ENCODE data around the gene CENPW. TPM values are rescaled to one million over a fixed set of nuclear protein-coding genes. Genes with fewer than 3 reads are reported as not detected.

Gene CENPW
- total and polyA plus RNA-seq, 2 experiments from 2014 or later = 7.3 to 29.7 TPM

DNA sequence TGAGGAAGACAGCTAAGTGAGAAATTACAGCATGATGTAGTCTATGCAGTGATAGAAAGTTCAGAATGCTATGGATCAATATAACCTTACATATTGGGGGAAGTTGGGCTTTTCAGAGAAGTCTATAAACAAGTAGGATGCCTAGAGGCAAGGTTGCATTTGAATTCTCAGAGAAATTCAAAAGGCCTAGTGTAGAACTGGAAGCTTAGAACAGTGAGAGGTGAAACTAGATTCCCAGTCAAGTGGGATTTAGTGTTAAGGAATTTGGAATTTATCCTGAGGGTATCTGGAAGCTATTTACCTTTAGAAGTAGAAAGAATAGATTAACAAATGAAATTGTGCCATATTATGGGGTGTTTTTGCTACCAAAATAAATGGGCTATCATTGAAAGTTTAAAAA, 4.3 kb downstream of the CENPW start:
- H3K27me3 ChIP-seq (replicated peaks; ENCODE audit: insufficient read depth) = no peaks in the 10 kb centered on the region
- H3K9me3 ChIP-seq (ENCODE audit: low read depth) = no peaks in the 10 kb centered on the region
- H4K20me1 ChIP-seq (ENCODE audit: insufficient read depth) = no peaks in the 10 kb centered on the region
- no peaks in the 10 kb centered on the region for H3F3A ChIP-seq (ENCODE audit: insufficient read depth)
- H2AFZ ChIP-seq = no peak overlapping the region
- peaks cover 5% of the 10 kb centered on the region; the same call in 1 of the 2 replicates for H3K4me1 ChIP-seq (ENCODE audit: insufficient read depth)
- H3K4me2 ChIP-seq (ENCODE audit: unreplicated experiment) = no peak overlapping the region
- H3K36me3 ChIP-seq (ENCODE audit: low read depth) = no peaks in the 10 kb centered on the region
- in situ Hi-C loops (cut with MboI) = no loop called here
- no peak overlapping the region for H3K27ac ChIP-seq
- H3K9ac ChIP-seq = no peak overlapping the region
- no peaks in the 10 kb centered on the region for H3K9me2 ChIP-seq (ENCODE audit: insufficient read depth)
- TF ChIP-seq EZH2phosphoT487 (IDR thresholded peaks at IDR 0.05; ENCODE audit: insufficient read depth, low read depth) (no peak), EZH2 (IDR thresholded peaks at IDR 0.05; ENCODE audit: insufficient read depth, poor library complexity, severe bottlenecking) (no peak)
- DNase-seq = no peak
- H3K4me3 ChIP-seq = no peak overlapping the region
- peaks cover 37% of the 10 kb centered on the region for H3K79me2 ChIP-seq (ENCODE audit: insufficient read depth)

DNA sequence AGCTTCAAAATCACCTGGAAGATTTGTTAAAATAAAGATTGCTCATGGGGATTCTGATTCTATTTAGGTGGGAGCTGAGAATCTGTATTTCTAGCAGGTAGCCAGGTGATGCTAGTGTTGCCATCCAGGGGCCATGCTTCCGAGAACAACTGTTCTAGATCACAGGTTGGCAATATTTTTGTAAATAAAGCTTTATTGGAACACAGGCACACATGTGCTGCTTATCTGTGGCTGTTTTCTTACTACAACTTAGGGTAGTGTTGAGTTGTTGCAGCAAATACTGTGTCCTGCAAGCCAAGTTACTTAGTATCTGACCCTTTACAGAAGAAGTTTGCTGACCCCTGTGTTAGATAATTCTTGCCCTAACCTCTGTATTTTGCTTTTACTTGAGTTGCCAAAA, 12.0 kb downstream of the CENPW start:
- Histone ChIP-seq H3K27me3 (replicated peaks; ENCODE audit: insufficient read depth) (no peaks in the 10 kb centered on the region), H3K36me3 (ENCODE audit: low read depth) (no peaks in the 10 kb centered on the region), H3K4me1 (ENCODE audit: insufficient read depth) (no peaks in the 10 kb centered on the region), H3K4me3 (no peak overlapping the region), H3K4me2 (ENCODE audit: unreplicated experiment) (no peak overlapping the region), H2AFZ (no peak overlapping the region), H3K9me2 (ENCODE audit: insufficient read depth) (no peaks in the 10 kb centered on the region), H4K20me1 (ENCODE audit: insufficient read depth) (no peaks in the 10 kb centered on the region), H3F3A (ENCODE audit: insufficient read depth) (no peaks in the 10 kb centered on the region), H3K27ac (no peak overlapping the region), H3K9me3 (ENCODE audit: low read depth) (no peaks in the 10 kb centered on the region), H3K9ac (no peak overlapping the region), H3K79me2 (ENCODE audit: insufficient read depth) (no peaks in the 10 kb centered on the region)
- 91 to 100% methylated on average over 1 of the region's 1 CpG for WGBS, 2 experiments (ENCODE audit: low coverage in 1 of 2, low lambda C conversion rate in 2 of 2, missing lambda C conversion rate in 2 of 2)
- in situ Hi-C loops (cut with MboI) = no loop called here
- TF ChIP-seq EZH2 (IDR thresholded peaks at IDR 0.05; ENCODE audit: insufficient read depth, poor library complexity, severe bottlenecking) = no peak
- no peak for TF ChIP-seq EZH2phosphoT487 (IDR thresholded peaks at IDR 0.05; ENCODE audit: insufficient read depth, low read depth)
- no peak for DNase-seq

DNA sequence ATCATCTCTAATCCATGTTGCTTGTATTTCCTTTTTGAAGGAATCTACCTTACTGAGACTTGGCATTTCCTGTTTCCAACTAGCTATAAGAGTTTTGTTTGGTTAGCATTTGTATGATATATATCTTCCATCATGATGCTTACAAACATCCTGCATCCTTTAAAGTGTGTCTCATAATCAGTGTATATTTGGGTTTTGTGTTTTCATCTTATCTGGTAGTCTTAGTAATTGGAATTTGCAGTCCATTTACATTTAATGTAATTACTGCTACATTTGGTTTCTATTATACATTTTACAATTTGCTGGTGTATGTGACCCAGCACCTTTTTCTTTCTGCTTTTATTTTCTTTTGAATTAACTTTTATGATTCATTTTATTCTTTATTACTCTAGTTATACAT, 12.6 kb downstream of the CENPW start:
- TF ChIP-seq EZH2 (IDR thresholded peaks at IDR 0.05; ENCODE audit: insufficient read depth, poor library complexity, severe bottlenecking) (no peak), EZH2phosphoT487 (IDR thresholded peaks at IDR 0.05; ENCODE audit: insufficient read depth, low read depth) (no peak)
- Histone ChIP-seq H3F3A (ENCODE audit: insufficient read depth) (no peaks in the 10 kb centered on the region), H3K9me2 (ENCODE audit: insufficient read depth) (no peaks in the 10 kb centered on the region), H2AFZ (no peak overlapping the region), H3K4me1 (ENCODE audit: insufficient read depth) (no peaks in the 10 kb centered on the region), H3K27ac (no peak overlapping the region), H3K36me3 (ENCODE audit: low read depth) (no peaks in the 10 kb centered on the region), H3K4me2 (ENCODE audit: unreplicated experiment) (no peak overlapping the region), H3K9me3 (ENCODE audit: low read depth) (no peaks in the 10 kb centered on the region), H3K79me2 (ENCODE audit: insufficient read depth) (no peaks in the 10 kb centered on the region), H4K20me1 (ENCODE audit: insufficient read depth) (no peaks in the 10 kb centered on the region), H3K4me3 (no peak overlapping the region), H3K9ac (no peak overlapping the region), H3K27me3 (replicated peaks; ENCODE audit: insufficient read depth) (no peaks in the 10 kb centered on the region)
- DNase-seq = no peak
- in situ Hi-C loops (cut with MboI) = no loop called here

DNA sequence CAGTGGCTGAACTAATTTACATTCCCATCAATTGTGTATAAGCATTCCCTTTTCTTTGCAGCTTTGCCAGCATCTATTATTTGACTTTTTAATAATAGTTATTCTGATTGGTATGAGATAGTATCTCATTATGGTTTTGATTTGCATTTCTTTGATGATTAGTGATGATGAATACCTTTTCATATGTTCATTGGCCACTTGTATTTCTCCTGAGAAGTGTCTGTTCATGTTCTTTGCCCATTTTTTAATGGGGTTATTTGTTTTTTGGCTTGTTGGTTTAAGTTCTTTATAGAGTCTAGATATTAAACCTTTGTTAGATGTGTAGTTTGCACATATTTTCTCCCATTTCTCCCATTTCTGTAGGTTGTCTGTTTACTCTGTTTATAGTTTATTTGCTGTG, 16.6 kb downstream of the CENPW start:
- Histone ChIP-seq H3K9ac (no peak overlapping the region), H3K4me3 (no peak overlapping the region), H3K9me3 (ENCODE audit: low read depth) (no peaks in the 10 kb centered on the region), H3K9me2 (ENCODE audit: insufficient read depth) (no peaks in the 10 kb centered on the region), H3K27ac (no peak overlapping the region), H4K20me1 (ENCODE audit: insufficient read depth) (no peaks in the 10 kb centered on the region), H3K27me3 (replicated peaks; ENCODE audit: insufficient read depth) (no peaks in the 10 kb centered on the region), H3K79me2 (ENCODE audit: insufficient read depth) (no peaks in the 10 kb centered on the region), H2AFZ (no peak overlapping the region), H3K36me3 (ENCODE audit: low read depth) (no peaks in the 10 kb centered on the region), H3K4me2 (ENCODE audit: unreplicated experiment) (no peak overlapping the region), H3K4me1 (ENCODE audit: insufficient read depth) (no peaks in the 10 kb centered on the region), H3F3A (ENCODE audit: insufficient read depth) (no peaks in the 10 kb centered on the region)
- in situ Hi-C loops (cut with MboI) = no loop called here
- TF ChIP-seq EZH2 (IDR thresholded peaks at IDR 0.05; ENCODE audit: insufficient read depth, poor library complexity, severe bottlenecking) = no peak
- no peak for TF ChIP-seq EZH2phosphoT487 (IDR thresholded peaks at IDR 0.05; ENCODE audit: insufficient read depth, low read depth)
- DNase-seq = no peak

DNA sequence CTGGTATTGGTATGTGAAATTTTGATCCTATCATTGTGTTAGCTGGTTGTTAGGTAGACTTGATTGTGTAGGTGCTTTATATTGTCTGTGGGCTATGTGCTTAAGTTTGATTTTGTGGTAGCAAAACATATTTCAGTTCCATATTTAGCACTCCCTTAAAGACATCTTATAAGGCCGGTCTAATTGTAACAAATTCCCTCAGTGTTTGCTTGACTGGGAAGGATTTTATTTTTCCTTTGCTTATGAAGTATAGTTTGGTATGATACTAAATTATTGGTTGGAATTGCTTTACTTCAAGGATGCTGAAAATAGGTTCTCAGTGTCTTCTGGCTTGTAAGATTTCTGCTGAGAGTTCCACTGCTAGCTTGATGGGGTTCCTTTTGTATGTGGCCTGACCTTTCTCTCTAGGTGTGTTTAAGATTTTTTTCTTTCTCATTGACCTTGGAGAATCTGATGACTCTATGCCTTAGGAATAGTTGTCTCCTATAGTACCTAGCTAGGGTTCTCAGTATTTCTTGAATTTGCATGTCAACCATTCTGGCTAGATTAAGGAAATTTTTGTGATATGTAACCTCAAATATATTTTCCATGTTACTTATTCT, 20.1 kb downstream of the CENPW start:
- Histone ChIP-seq H4K20me1 (ENCODE audit: insufficient read depth) (no peaks in the 10 kb centered on the region), H3K9ac (no peak overlapping the region), H3K4me3 (no peak overlapping the region), H2AFZ (no peak overlapping the region), H3K27ac (no peak overlapping the region), H3K9me2 (ENCODE audit: insufficient read depth) (no peaks in the 10 kb centered on the region), H3K79me2 (ENCODE audit: insufficient read depth) (no peaks in the 10 kb centered on the region), H3K36me3 (ENCODE audit: low read depth) (no peaks in the 10 kb centered on the region), H3K4me2 (ENCODE audit: unreplicated experiment) (no peak overlapping the region), H3F3A (ENCODE audit: insufficient read depth) (no peaks in the 10 kb centered on the region), H3K27me3 (replicated peaks; ENCODE audit: insufficient read depth) (no peaks in the 10 kb centered on the region), H3K4me1 (ENCODE audit: insufficient read depth) (no peaks in the 10 kb centered on the region), H3K9me3 (ENCODE audit: low read depth) (no peaks in the 10 kb centered on the region)
- 93 to 100% methylated on average over 1 of the region's 1 CpG for WGBS, 2 experiments (ENCODE audit: low coverage in 1 of 2, low lambda C conversion rate in 2 of 2, missing lambda C conversion rate in 2 of 2)
- TF ChIP-seq EZH2 (IDR thresholded peaks at IDR 0.05; ENCODE audit: insufficient read depth, poor library complexity, severe bottlenecking) (no peak), EZH2phosphoT487 (IDR thresholded peaks at IDR 0.05; ENCODE audit: insufficient read depth, low read depth) (no peak)
- no peak for DNase-seq
- in situ Hi-C loops (cut with MboI) = no loop called here

All from GM23248 (cell line).